Sigmoid colon (tissue), 4 donors: ENCODE data around the gene PLEKHB1.

Experiments
- EP300 ChIP-seq, 4 donors: sonication (generic); formaldehyde crosslinking; IDR thresholded peaks; one replicate each; pipeline ENCODE4 v1.6.1; 2017; ENCODE audit warnings: antibody characterized with exemption in 4 of 4
- POLR2A ChIP-seq, 2 donors: fragments of 450-650 bp; IDR thresholded peaks; one replicate each; pipeline ENCODE4 v1.6.1; 2016; ENCODE audit warnings: antibody characterized with exemption in 2 of 2, mild to moderate bottlenecking in 2 of 2, moderate library complexity in 2 of 2
- TF ChIP-seq, protein P1 (sequence below), 4 experiments: fragments of 450-650 bp in 3 of 4; fragments of 200-600 bp in 1 of 4; IDR thresholded peaks; one replicate each; pipeline ENCODE4 v1.5.1; 2016 to 2019; ENCODE audit warnings: antibody characterized with exemption in 4 of 4, mild to moderate bottlenecking in 3 of 4, moderate library complexity in 2 of 4

DNA sequence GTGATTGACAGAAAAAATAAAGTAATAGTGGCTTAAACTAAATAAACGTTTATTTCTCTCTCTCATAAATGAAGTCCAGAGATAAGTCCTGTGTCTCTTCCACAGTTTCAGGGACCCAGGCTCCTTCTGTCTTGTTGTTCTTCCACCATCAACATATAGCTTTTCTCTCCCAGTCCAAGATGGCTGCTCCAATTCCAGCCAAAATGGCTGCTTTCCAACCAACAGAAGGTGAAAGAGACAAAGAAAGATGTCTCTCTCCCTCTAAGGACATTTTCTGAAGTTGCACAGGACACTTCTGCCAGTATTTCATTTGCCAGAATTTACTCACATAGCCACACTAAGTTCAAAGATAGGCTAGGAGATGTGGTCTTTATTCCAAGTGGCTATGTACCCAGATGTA, 9.4 kb upstream of the PLEKHB1 start:
- TF ChIP-seq, protein P1, sequence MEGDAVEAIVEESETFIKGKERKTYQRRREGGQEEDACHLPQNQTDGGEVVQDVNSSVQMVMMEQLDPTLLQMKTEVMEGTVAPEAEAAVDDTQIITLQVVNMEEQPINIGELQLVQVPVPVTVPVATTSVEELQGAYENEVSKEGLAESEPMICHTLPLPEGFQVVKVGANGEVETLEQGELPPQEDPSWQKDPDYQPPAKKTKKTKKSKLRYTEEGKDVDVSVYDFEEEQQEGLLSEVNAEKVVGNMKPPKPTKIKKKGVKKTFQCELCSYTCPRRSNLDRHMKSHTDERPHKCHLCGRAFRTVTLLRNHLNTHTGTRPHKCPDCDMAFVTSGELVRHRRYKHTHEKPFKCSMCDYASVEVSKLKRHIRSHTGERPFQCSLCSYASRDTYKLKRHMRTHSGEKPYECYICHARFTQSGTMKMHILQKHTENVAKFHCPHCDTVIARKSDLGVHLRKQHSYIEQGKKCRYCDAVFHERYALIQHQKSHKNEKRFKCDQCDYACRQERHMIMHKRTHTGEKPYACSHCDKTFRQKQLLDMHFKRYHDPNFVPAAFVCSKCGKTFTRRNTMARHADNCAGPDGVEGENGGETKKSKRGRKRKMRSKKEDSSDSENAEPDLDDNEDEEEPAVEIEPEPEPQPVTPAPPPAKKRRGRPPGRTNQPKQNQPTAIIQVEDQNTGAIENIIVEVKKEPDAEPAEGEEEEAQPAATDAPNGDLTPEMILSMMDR (IDR thresholded peaks at IDR 0.05): no peak
- no peak for TF ChIP-seq POLR2A (IDR thresholded peaks at IDR 0.05)
- TF ChIP-seq EP300 (IDR thresholded peaks at IDR 0.05): no peak
